H1 (cell line): ENCODE results near the gene LMNB1. TPM values are rescaled to one million over a fixed set of nuclear protein-coding genes. Genes with fewer than 3 reads are reported as not detected.

Experiments used
- CTCF ChIA-PET: fragments of 300-600 bp; sonication (Branson Sonifier 250); formaldehyde crosslinking; loops from one replicate; lab custom pipeline; 2021; ENCODE audit not compliant: partially characterized antibody; lab: Charles Lee
- POLR2A ChIA-PET: fragments of 300-600 bp; sonication (Branson Sonifier 250); formaldehyde crosslinking; loops from one replicate; lab custom pipeline; 2021; ENCODE audit warnings: inconsistent platforms; ENCODE audit not compliant: partially characterized antibody; lab: Charles Lee
- DNase-seq, 2 experiments: peaks; one replicate each; pipeline versions ENCODE4 v3.0.0 to v3.0.0-alpha.2; 2010 to 2022; ENCODE audit warnings: low spot score in 2 of 2, low read depth in 1 of 2, mixed read lengths in 1 of 2
- FAIRE-seq: peaks from 2 replicates; lab custom pipeline; 2011; peaks lifted over from hg19 to GRCh38; lab: Jason Lieb, UNC
- H2AFZ ChIP-seq: 2 replicates; pipeline ENCODE4 v1.8.1; 2012; ENCODE audit warnings: low read length, inconsistent platforms
- H2AK5ac ChIP-seq: 2 replicates; pipeline ENCODE4 v1.6.1; 2013; ENCODE audit warnings: low read depth, low read length
- H2BK120ac ChIP-seq: replicated peaks from 2 replicates; pipeline ENCODE3; 2013; ENCODE audit warnings: low read depth, low read length, inconsistent platforms
- H2BK12ac ChIP-seq: 2 replicates; pipeline ENCODE4 v1.6.1; 2013; ENCODE audit warnings: low read depth, low read length
- H2BK15ac ChIP-seq: 2 replicates; pipeline ENCODE4 v1.6.1; 2013; ENCODE audit warnings: low read length
- H2BK20ac ChIP-seq: 2 replicates; pipeline ENCODE4 v1.6.1; 2013; ENCODE audit warnings: low read length
- H2BK5ac ChIP-seq: 2 replicates; pipeline ENCODE4 v1.6.1; 2013; ENCODE audit warnings: low read depth, low read length
- H3K14ac ChIP-seq: 2 replicates; pipeline ENCODE4 v1.6.1; 2013; ENCODE audit warnings: inconsistent platforms; ENCODE audit not compliant: insufficient read length
- H3K18ac ChIP-seq: 2 replicates; pipeline ENCODE4 v1.6.1; 2013; ENCODE audit warnings: low read length; ENCODE audit errors: extremely low read depth
- H3K23ac ChIP-seq: 2 replicates; pipeline ENCODE4 v1.6.1; 2013; ENCODE audit warnings: inconsistent platforms; ENCODE audit not compliant: insufficient read length
- H3K23me2 ChIP-seq: 2 replicates; pipeline ENCODE4 v1.6.1; 2013; ENCODE audit warnings: low read depth, low read length
- H3K27ac ChIP-seq: 2 replicates; pipeline ENCODE4 v1.6.1; 2011; ENCODE audit warnings: low read depth, low read length, inconsistent platforms
- H3K27me3 ChIP-seq, 4 experiments: replicated peaks in 1 of 4; 1 replicate in 1 of 4; 2 replicates in 3 of 4; pipeline versions ENCODE4 v1.6.1 to v1.8.1; 2011 to 2013; ENCODE audit warnings: low read length in 3 of 4, mild to moderate bottlenecking in 3 of 4, inconsistent platforms in 2 of 4, mixed read lengths in 2 of 4, moderate library complexity in 1 of 4; ENCODE audit not compliant: control insufficient read depth in 3 of 4, insufficient read depth in 3 of 4; ENCODE audit errors: extremely low read depth in 1 of 4
- H3K36me3 ChIP-seq, 4 experiments: 2 replicates each; pipeline versions ENCODE4 v1.6.1 to v1.8.1; 2011 to 2013; ENCODE audit warnings: mild to moderate bottlenecking in 4 of 4, low read length in 3 of 4, moderate library complexity in 2 of 4, control low read depth in 1 of 4, inconsistent platforms in 1 of 4; ENCODE audit not compliant: insufficient read depth in 4 of 4, control insufficient read depth in 2 of 4
- H3K4ac ChIP-seq: replicated peaks from 2 replicates; pipeline ENCODE3; 2013; ENCODE audit warnings: low read length, low read depth, mixed read lengths, inconsistent platforms; ENCODE audit not compliant: insufficient read length
- H3K4me1 ChIP-seq, 4 experiments: replicated peaks in 1 of 4; 1 replicate in 1 of 4; 2 replicates in 3 of 4; pipeline versions ENCODE4 v1.6.1 to v1.8.1; 2011 to 2013; ENCODE audit warnings: low read length in 3 of 4, inconsistent platforms in 2 of 4, mixed read lengths in 1 of 4; ENCODE audit not compliant: insufficient read depth in 4 of 4, control insufficient read depth in 3 of 4
- H3K4me2 ChIP-seq, 2 experiments: 2 replicates each; pipeline versions ENCODE4 v1.6.1 to v1.8.1; 2011 to 2013; ENCODE audit warnings: low read depth in 2 of 2, low read length in 2 of 2, control low read depth in 1 of 2, inconsistent platforms in 1 of 2, mild to moderate bottlenecking in 1 of 2; ENCODE audit not compliant: insufficient read depth in 1 of 2
- H3K4me3 ChIP-seq, 4 experiments: fragments of 200-600, 300-600 bp in 1 of 4; sonication (generic), shearing (Covaris generic), sonication (Bioruptor Twin) in 1 of 4; 2 replicates each; pipeline versions ENCODE4 v1.5.1 to v1.8.1; 2011 to 2016; ENCODE audit warnings: low read length in 4 of 4, low read depth in 3 of 4, control low read depth in 2 of 4, inconsistent platforms in 2 of 4, mild to moderate bottlenecking in 2 of 4, mixed read lengths in 1 of 4, moderate library complexity in 1 of 4; ENCODE audit not compliant: insufficient read depth in 2 of 4; ENCODE audit errors: extremely low read depth in 1 of 4
- H3K56ac ChIP-seq: replicated peaks from 2 replicates; pipeline ENCODE3; 2013; ENCODE audit warnings: low read depth, mild to moderate bottlenecking, mixed read lengths, low read length, inconsistent platforms; ENCODE audit not compliant: insufficient read length
- H3K79me1 ChIP-seq: 2 replicates; pipeline ENCODE4 v1.6.1; 2013; ENCODE audit warnings: low read depth, low read length, control low read depth
- H3K79me2 ChIP-seq, 2 experiments: 2 replicates each; pipeline versions ENCODE4 v1.6.1 to v1.8.1; 2012 to 2013; ENCODE audit warnings: low read length in 2 of 2, mild to moderate bottlenecking in 2 of 2, inconsistent platforms in 1 of 2; ENCODE audit not compliant: insufficient read depth in 2 of 2, control insufficient read depth in 1 of 2
- H3K9ac ChIP-seq, 4 experiments: replicated peaks in 1 of 4; 1 replicate in 1 of 4; 2 replicates in 3 of 4; pipeline versions ENCODE4 v1.6.1 to v1.8.1; 2011 to 2013; ENCODE audit warnings: low read depth in 3 of 4, low read length in 3 of 4, control low read depth in 2 of 4, mild to moderate bottlenecking in 2 of 4, moderate library complexity in 2 of 4, inconsistent platforms in 1 of 4; ENCODE audit errors: extremely low read depth in 1 of 4
- H3K9me3 ChIP-seq, 2 experiments: 2 replicates each; pipeline versions ENCODE4 v1.6.1 to v1.8.1; 2012 to 2013; ENCODE audit warnings: mild to moderate bottlenecking in 2 of 2, moderate library complexity in 2 of 2, control low read depth in 1 of 2, inconsistent platforms in 1 of 2, low read depth in 1 of 2, low read length in 1 of 2, mixed read lengths in 1 of 2; ENCODE audit not compliant: insufficient read depth in 2 of 2
- H4K20me1 ChIP-seq, 2 experiments: replicated peaks in 1 of 2; 2 replicates each; pipeline versions ENCODE3 to v1.8.1; 2011 to 2013; ENCODE audit warnings: inconsistent platforms in 2 of 2, low read length in 2 of 2, mild to moderate bottlenecking in 1 of 2; ENCODE audit not compliant: insufficient read depth in 2 of 2, control insufficient read depth in 1 of 2
- H4K5ac ChIP-seq: 2 replicates; pipeline ENCODE4 v1.6.1; 2013; ENCODE audit warnings: low read length, low read depth, mixed read lengths, inconsistent platforms; ENCODE audit not compliant: insufficient read length
- H4K8ac ChIP-seq: 2 replicates; pipeline ENCODE4 v1.8.0; 2013; ENCODE audit warnings: mild to moderate bottlenecking, moderate library complexity, low read length, inconsistent platforms; ENCODE audit not compliant: insufficient read depth; ENCODE audit errors: extremely low read depth
- H4K91ac ChIP-seq: replicated peaks from 2 replicates; pipeline ENCODE3; 2013; ENCODE audit warnings: low read length, mixed read lengths, inconsistent platforms; ENCODE audit not compliant: insufficient read length
- BCL11A ChIP-seq, 2 experiments: IDR thresholded peaks; one replicate each; pipeline ENCODE4 v1.6.1; 2011; ENCODE audit warnings: low read depth in 2 of 2, low read length in 2 of 2, mild to moderate bottlenecking in 2 of 2
- BRCA1 ChIP-seq: IDR thresholded peaks from 2 replicates; pipeline ENCODE4 v1.6.1; 2012; ENCODE audit warnings: low read depth, low read length, improper control_type of control experiment
- CBX8 ChIP-seq: fragments of 300-800, 300-1000 bp; sonication (generic); IDR thresholded peaks from 2 replicates; pipeline ENCODE4 v1.7.1; 2016; ENCODE audit warnings: low read depth, low read length, borderline replicate concordance
- CEBPB ChIP-seq: IDR thresholded peaks from 2 replicates; pipeline ENCODE4 v1.6.1; 2012; ENCODE audit warnings: low read depth, low read length
- CHD2 ChIP-seq: IDR thresholded peaks from 2 replicates; pipeline ENCODE4 v1.6.1; 2012; ENCODE audit warnings: low read length, improper control_type of control experiment
- CREB1 ChIP-seq: IDR thresholded peaks from 2 replicates; pipeline ENCODE4 v1.6.1; 2012; ENCODE audit warnings: inconsistent platforms
- GTF2F1 ChIP-seq: IDR thresholded peaks from 2 replicates; pipeline ENCODE4 v1.6.1; 2012; ENCODE audit warnings: low read depth, low read length, improper control_type of control experiment, borderline replicate concordance
- RAD21 ChIP-seq, 2 experiments: IDR thresholded peaks in 1 of 2; conservative IDR thresholded peaks in 1 of 2; 2 replicates each; pipeline ENCODE4 v1.6.1; 2011; ENCODE audit warnings: low read depth in 2 of 2, low read length in 2 of 2, improper control_type of control experiment in 1 of 2, inconsistent platforms in 1 of 2, mild to moderate bottlenecking in 1 of 2, moderate library complexity in 1 of 2
- RFX5 ChIP-seq: IDR thresholded peaks from 2 replicates; pipeline ENCODE4 v1.6.1; 2011; ENCODE audit warnings: low read depth, low read length, improper control_type of control experiment, borderline replicate concordance
- SIN3A ChIP-seq, 2 experiments: IDR thresholded peaks in 1 of 2; conservative IDR thresholded peaks in 1 of 2; 2 replicates each; pipeline ENCODE4 v1.6.1; 2011 to 2012; ENCODE audit warnings: low read length in 2 of 2, improper control_type of control experiment in 1 of 2, low read depth in 1 of 2, mild to moderate bottlenecking in 1 of 2
- TAF1 ChIP-seq: IDR thresholded peaks from 2 replicates; pipeline ENCODE4 v1.6.1; 2011; ENCODE audit warnings: mild to moderate bottlenecking, low read depth, low read length
- ZNF274 ChIP-seq: IDR thresholded peaks from 2 replicates; pipeline ENCODE4 v1.7.0; 2012; ENCODE audit warnings: low read length, borderline replicate concordance; ENCODE audit errors: extremely low read depth
- WGBS, 2 experiments: shearing (Covaris generic) in 1 of 2; methylation state at CpG; one replicate each; pipeline versions ENCODE4 v1.1.6 to v1.1.7; 2013 to 2015; ENCODE audit warnings: low lambda C conversion rate in 2 of 2, mixed read lengths in 2 of 2, inconsistent platforms in 1 of 2, low coverage in 1 of 2, missing lambda C conversion rate in 1 of 2; ENCODE audit not compliant: insufficient replicate concordance in 2 of 2, insufficient coverage in 1 of 2, insufficient read length in 1 of 2; ENCODE audit errors: extremely low coverage in 1 of 2, missing lambda C conversion rate in 1 of 2; 5-methylcytosine and 5-hydroxymethylcytosine counted together
- polyA plus RNA-seq, 7 experiments: library from polyadenylated mRNA; depleted of rRNA in 3 of 7; stranded (reverse) in 5 of 7; unstranded in 2 of 7; fragments of >200 nt in 5 of 7; fragments of 200-250 nt in 2 of 7; gene quantifications; 1 replicate in 5 of 7; 2 replicates in 1 of 7; 4 replicates in 1 of 7; pipeline versions ENCODE4 v1.2.1 to v1.2.3, GENCODE V29; 2011 to 2013; ENCODE audit warnings: missing spikeins in 2 of 7, mixed read lengths in 2 of 7
- total RNA-seq: library from RNA; stranded (reverse); fragmentation: NEBNext Ultra II Directional; extraction: Animal tissue kit (Norgen Biotek cat#: 25700); gene quantifications from 2 replicates; pipeline ENCODE4 v1.2.1, GENCODE V29; 2021
- TF ChIP-seq, protein P1 (sequence below): IDR thresholded peaks from 2 replicates; pipeline ENCODE4 v1.6.1; 2011; ENCODE audit warnings: low read depth, mild to moderate bottlenecking, low read length; ENCODE audit not compliant: insufficient read depth

Gene LMNB1
- total and polyA plus RNA-seq, 2 of the 8 experiments (the other 6 are each of a cell fraction or from before 2014, with no cell fraction given), result 73.5 to 225 TPM

DNA sequence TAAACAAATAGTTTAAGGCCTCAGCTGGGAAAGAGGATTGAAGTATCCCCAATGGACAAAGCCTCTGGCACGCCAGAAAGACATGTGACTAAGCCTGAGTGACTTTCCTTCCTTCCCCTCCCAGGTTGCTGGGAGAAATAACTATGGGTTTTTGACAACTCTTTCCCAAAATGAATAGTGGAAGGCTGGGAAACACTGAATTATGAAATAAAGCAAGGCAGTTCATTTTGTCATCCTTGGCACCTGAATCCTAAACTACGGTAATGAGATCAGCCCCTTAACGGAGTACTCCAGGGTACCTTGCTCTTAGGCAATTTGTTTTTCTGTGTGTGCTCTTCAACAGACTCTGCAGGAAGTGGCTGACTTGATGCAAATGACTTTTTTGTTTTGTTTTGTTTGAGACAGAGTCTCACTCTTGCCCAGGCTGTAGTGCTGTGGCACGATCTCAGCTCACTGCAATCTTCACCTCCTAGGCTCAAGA, 75.2 kb downstream of the LMNB1 start:
- WGBS, 2 experiments, result 79% methylated on average over 4 of the region's 4 CpGs; no CpG with 5 or more reads in 1 of the 2 experiments
- no peak overlapping the region for H2BK20ac ChIP-seq
- H3K18ac ChIP-seq, result no peak overlapping the region
- peak overlapping the region; percentile 22 for H4K91ac ChIP-seq
- no peak overlapping the region for H2BK120ac ChIP-seq
- no peak overlapping the region for H3K4me2 ChIP-seq
- POLR2A ChIA-PET, result interaction anchor here (1.1 to 1.5 kb wide), 3 partner anchors 10 to 17 kb away, joined by 3 read pairs; no protein-coding TSS in a partner anchor
- no peaks in the 10 kb centered on the region; the same call in 1 of the 2 replicates for H3K79me1 ChIP-seq
- peak overlapping the region; percentile 65 for H3K4ac ChIP-seq
- H3K79me2 ChIP-seq, result peaks cover 0 to 10% of the 10 kb centered on the region in 2 experiments; a peak in 2 of 4 replicates
- H3K14ac ChIP-seq, result no peak overlapping the region
- FAIRE-seq (no peak), DNase-seq (peak in 1 of 2 experiments; percentile 37)
- H2AK5ac ChIP-seq, result no peak overlapping the region
- peaks cover 0 to 4% of the 10 kb centered on the region in 2 experiments; a peak in 1 of 4 replicates for H3K9me3 ChIP-seq
- peaks cover 0 to 10% (median 2%) of the 10 kb centered on the region in 4 experiments; a peak in 3 of 8 replicates for H3K36me3 ChIP-seq
- H2BK5ac ChIP-seq, result peak overlapping the region; percentile 74; the same call in 1 of the 2 replicates
- H3K56ac ChIP-seq, result no peak overlapping the region
- H3K27ac ChIP-seq, result no peak overlapping the region
- CTCF ChIA-PET, result interaction anchor here (0.7 kb wide), 1 partner anchor 177 kb away, joined by 3 read pairs; no protein-coding TSS in a partner anchor
- peak overlapping the region; percentile 10 for H4K5ac ChIP-seq
- peak overlapping the region; percentile 89; the same call in 1 of the 2 replicates for H2BK15ac ChIP-seq
- H3K23me2 ChIP-seq, result no peaks in the 10 kb centered on the region
- 0 out of 2 replicates have a peak overlapping the region, but pooled peaks have one; percentile 88 for H2BK12ac ChIP-seq
- no peaks in the 10 kb centered on the region for H4K20me1 ChIP-seq
- peaks cover 3 to 13% (median 11%) of the 10 kb centered on the region in 4 experiments for H3K4me1 ChIP-seq
- no peak overlapping the region for H3K4me3 ChIP-seq
- no peak overlapping the region for H3K9ac ChIP-seq
- H3K23ac ChIP-seq, result no peak overlapping the region
- H3K27me3 ChIP-seq, result no peaks in the 10 kb centered on the region
- no peak overlapping the region for H2AFZ ChIP-seq
- no peak overlapping the region for H4K8ac ChIP-seq
- TF ChIP-seq, protein P1, sequence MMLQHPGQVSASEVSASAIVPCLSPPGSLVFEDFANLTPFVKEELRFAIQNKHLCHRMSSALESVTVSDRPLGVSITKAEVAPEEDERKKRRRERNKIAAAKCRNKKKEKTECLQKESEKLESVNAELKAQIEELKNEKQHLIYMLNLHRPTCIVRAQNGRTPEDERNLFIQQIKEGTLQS, result no peak
- TF ChIP-seq CREB1 (no peak), TAF1 (no peak), ZNF274 (no peak), CBX8 (no peak), BRCA1 (no peak), BCL11A (IDR thresholded peaks at IDR 0.05; ENCODE audit: low read depth in 2 of 2, low read length in 2 of 2) (no peak), GTF2F1 (no peak), CEBPB (no peak), SIN3A (conservative IDR thresholded peaks at IDR 0.05 in 1 of 2, IDR thresholded peaks at IDR 0.05 in 1 of 2; ENCODE audit: low read depth in 1 of 2, low read length in 2 of 2) (no peak), RFX5 (no peak), CHD2 (no peak), RAD21 (IDR thresholded peaks at IDR 0.05 in 1 of 2, conservative IDR thresholded peaks at IDR 0.05 in 1 of 2; ENCODE audit: low read depth in 2 of 2, low read length in 2 of 2) (no peak)
